A549 (cell line): ENCODE measurements around the gene KCNQ1. TPM values are rescaled to one million over a fixed set of nuclear protein-coding genes. Genes with fewer than 3 reads are reported as not detected.

Experiments
- ATAC-seq, 2 experiments: fragments of 200-7000 bp in 1 of 2; fragments of >200 bp in 1 of 2; cut with Nextera tagmentation in 1 of 2; cut with Tn5 transposase in 1 of 2; 3 replicates each; pipeline versions ENCODE4 v1.8.0 to v1.9.1; 2018 to 2020; ENCODE audit warnings: mild to moderate bottlenecking in 1 of 2, moderate library complexity in 1 of 2
- CTCF ChIA-PET: fragments of 300-600 bp; sonication (Branson Sonifier 250); formaldehyde crosslinking; extraction: SDS; loops from one replicate; lab custom pipeline; 2021; ENCODE audit warnings: antibody characterized with exemption, inconsistent platforms; lab: Yijun Ruan, JAX
- POLR2A ChIA-PET: fragments of 350-600 bp; formaldehyde crosslinking; extraction: SDS; loops from one replicate; lab custom pipeline; 2021; ENCODE audit warnings: antibody characterized with exemption, inconsistent platforms; lab: Yijun Ruan, JAX
- DNase-seq, 2 experiments: peaks; one replicate each; pipeline versions ENCODE4 v3.0.0 to v3.0.0-alpha.2; 2011 to 2016; ENCODE audit warnings: low read depth in 1 of 2, low spot score in 1 of 2
- FAIRE-seq: peaks from 2 replicates; lab custom pipeline; 2011; peaks lifted over from hg19 to GRCh38; lab: Jason Lieb, UNC
- H3K27ac ChIP-seq, 2 experiments: fragments of >200 bp; sonication (Bioruptor Twin); formaldehyde crosslinking; 3 replicates each; pipeline ENCODE4 v1.5.1; 2016 to 2017
- H3K4me1 ChIP-seq: fragments of >200 bp; sonication (Bioruptor Twin); formaldehyde crosslinking; 3 replicates; pipeline ENCODE4 v1.6.1; 2016
- H3K4me2 ChIP-seq: fragments of >200 bp; sonication (Bioruptor Twin); formaldehyde crosslinking; 3 replicates; pipeline ENCODE4 v1.6.1; 2016
- H3K4me3 ChIP-seq: fragments of >200 bp; sonication (Bioruptor Twin); formaldehyde crosslinking; 3 replicates; pipeline ENCODE4 v1.5.1; 2016
- H3K9me3 ChIP-seq: fragments of >200 bp; sonication (Bioruptor Twin); formaldehyde crosslinking; 3 replicates; pipeline ENCODE4 v1.6.1; 2016
- CBX2 ChIP-seq: fragments of 200-600 bp; sonication (generic); IDR thresholded peaks from 2 replicates; pipeline ENCODE4 v1.6.1; 2016; ENCODE audit warnings: low read depth, mild to moderate bottlenecking, borderline replicate concordance
- CBX8 ChIP-seq: fragments of 200-600 bp; sonication (generic); IDR thresholded peaks from 2 replicates; pipeline ENCODE4 v1.6.1; 2016
- CHD2 ChIP-seq: fragments of 150-350 bp; IDR thresholded peaks from 2 replicates; pipeline ENCODE4 v1.6.1; 2014; ENCODE audit warnings: low read length; ENCODE audit not compliant: partially characterized antibody
- CHD4 ChIP-seq: fragments of 200-600 bp; sonication (generic); IDR thresholded peaks from 2 replicates; pipeline ENCODE4 v1.6.1; 2016; ENCODE audit warnings: antibody characterized with exemption, mild to moderate bottlenecking, borderline replicate concordance
- E2F6 ChIP-seq: IDR thresholded peaks from 2 replicates; pipeline ENCODE4 v1.6.1; 2012; ENCODE audit warnings: low read depth, borderline replicate concordance
- EHF ChIP-seq: fragments of 250-450 bp; sonication (Bioruptor Pico); IDR thresholded peaks from 2 replicates; pipeline ENCODE4 v1.5.0; 2020; ENCODE audit warnings: mild to moderate bottlenecking
- ELK1 ChIP-seq: fragments of 150-350 bp; IDR thresholded peaks from 2 replicates; pipeline ENCODE4 v1.6.1; 2014; ENCODE audit warnings: low read depth, mild to moderate bottlenecking, low read length
- EP300 ChIP-seq, 2 experiments: fragments of >200 bp; sonication (Bioruptor Twin); formaldehyde crosslinking; IDR thresholded peaks; 2 replicates in 1 of 2; 3 replicates in 1 of 2; pipeline ENCODE4 v1.6.1; 2016 to 2017
- GATA3 ChIP-seq: IDR thresholded peaks from 2 replicates; pipeline ENCODE4 v1.6.1; 2012; ENCODE audit warnings: borderline replicate concordance
- HES2 ChIP-seq: fragments of >200 bp; sonication (Bioruptor Twin); formaldehyde crosslinking; IDR thresholded peaks from 2 replicates; pipeline ENCODE4 v1.6.1; 2016
- HOXB5 ChIP-seq: fragments of 250-450 bp; sonication (Bioruptor Pico); IDR thresholded peaks from 2 replicates; pipeline ENCODE4 v1.5.0; 2020; ENCODE audit warnings: mild to moderate bottlenecking, moderate library complexity
- JUN ChIP-seq, 2 experiments: fragments of >200 bp; sonication (Bioruptor Twin); formaldehyde crosslinking; IDR thresholded peaks; 2 replicates in 1 of 2; 3 replicates in 1 of 2; pipeline ENCODE4 v1.6.1; 2016 to 2017
- KDM5A ChIP-seq: fragments of 200-600 bp; sonication (generic); IDR thresholded peaks from 2 replicates; pipeline ENCODE4 v1.6.1; 2016; ENCODE audit warnings: antibody characterized with exemption, mild to moderate bottlenecking
- MAFK ChIP-seq: fragments of 450-650 bp; IDR thresholded peaks from 2 replicates; pipeline ENCODE4 v1.6.1; 2014; ENCODE audit not compliant: partially characterized antibody
- MAX ChIP-seq: IDR thresholded peaks from 2 replicates; pipeline ENCODE4 v1.6.1; 2012
- NFE2L2 ChIP-seq: fragments of 150-350 bp; conservative IDR thresholded peaks from 2 replicates; pipeline ENCODE4 v1.6.1; 2014; ENCODE audit warnings: low read length
- POLR2A ChIP-seq: IDR thresholded peaks from 2 replicates; pipeline ENCODE4 v1.6.1; 2012; ENCODE audit warnings: mild to moderate bottlenecking, low read length
- POLR2AphosphoS2 ChIP-seq: conservative IDR thresholded peaks from 2 replicates; pipeline ENCODE4 v1.6.1; 2012; ENCODE audit warnings: low read length, improper control_type of control experiment, inconsistent platforms
- RAD21 ChIP-seq, 2 experiments: fragments of >200 bp in 1 of 2; sonication (Bioruptor Twin) in 1 of 2; formaldehyde crosslinking in 1 of 2; IDR thresholded peaks in 1 of 2; conservative IDR thresholded peaks in 1 of 2; 2 replicates in 1 of 2; 3 replicates in 1 of 2; pipeline ENCODE4 v1.6.1; 2012 to 2018; ENCODE audit warnings: inconsistent platforms in 1 of 2
- RARB ChIP-seq: fragments of 250-450 bp; sonication (Bioruptor Pico); IDR thresholded peaks from 2 replicates; pipeline ENCODE4 v1.8.0; 2021; ENCODE audit warnings: mild to moderate bottlenecking, moderate library complexity
- RFX5 ChIP-seq: fragments of 450-650 bp; IDR thresholded peaks from 2 replicates; pipeline ENCODE4 v1.7.1; 2014; ENCODE audit warnings: antibody characterized with exemption, mild to moderate bottlenecking, moderate library complexity
- RNF2 ChIP-seq: fragments of 200-600 bp; sonication (generic); IDR thresholded peaks from 2 replicates; pipeline ENCODE4 v1.6.1; 2016; ENCODE audit warnings: low read depth, mild to moderate bottlenecking, antibody characterized with exemption, moderate library complexity, borderline replicate concordance
- SMC3 ChIP-seq: fragments of >200 bp; sonication (Bioruptor Twin); formaldehyde crosslinking; IDR thresholded peaks from 3 replicates; pipeline ENCODE4 v1.6.1; 2018; ENCODE audit warnings: inconsistent platforms
- SREBF2 ChIP-seq: fragments of 450-650 bp; IDR thresholded peaks from 2 replicates; pipeline ENCODE4 v1.6.1; 2014; ENCODE audit warnings: mild to moderate bottlenecking, moderate library complexity
- ZC3H11A ChIP-seq: fragments of 450-650 bp; IDR thresholded peaks from 2 replicates; pipeline ENCODE4 v1.6.1; 2014; ENCODE audit warnings: antibody characterized with exemption, mild to moderate bottlenecking
- ZFP36 ChIP-seq: fragments of 450-650 bp; IDR thresholded peaks from 2 replicates; pipeline ENCODE4 v1.6.1; 2014; ENCODE audit warnings: borderline replicate concordance; ENCODE audit not compliant: partially characterized antibody
- ZSCAN20 ChIP-seq: fragments of 250-450 bp; sonication (Bioruptor Pico); IDR thresholded peaks from 2 replicates; pipeline ENCODE4 v1.8.0; 2022; ENCODE audit warnings: mild to moderate bottlenecking, moderate library complexity
- WGBS: methylation state at CpG from one replicate; pipeline ENCODE4 v1.1.6; 2017; ENCODE audit errors: missing lambda C conversion rate; 5-methylcytosine and 5-hydroxymethylcytosine counted together
- polyA plus RNA-seq, 4 experiments: library from polyadenylated mRNA; depleted of rRNA in 3 of 4; stranded (reverse); fragments of >200 nt; fragmentation: RNase III in 1 of 4; extraction: RNeasy Plus Mini Kit Qiagen cat#74134 plus additional on column Dnase treatment in 1 of 4; gene quantifications; 2 replicates in 3 of 4; 3 replicates in 1 of 4; pipeline ENCODE4 v1.2.3, GENCODE V29; 2011 to 2017

KCNQ1 gene
- polyA plus RNA-seq, 2 of the 4 experiments (the other 2 are of a cell fraction), result 0.14 to 0.17 TPM

- 68% methylated on average over 18 of the region's 24 CpGs for WGBS
- POLR2A ChIA-PET, result no interaction called here
- no peak for TF ChIP-seq RAD21 (conservative IDR thresholded peaks at IDR 0.05 in 1 of 2, IDR thresholded peaks at IDR 0.05 in 1 of 2)
- TF ChIP-seq HES2, result no peak
- TF ChIP-seq ELK1, result no peak
- TF ChIP-seq RFX5, result no peak
- no peak for TF ChIP-seq MAX
- TF ChIP-seq ZC3H11A, result no peak
- no peak for TF ChIP-seq GATA3
- TF ChIP-seq CBX2, result no peak
- Histone ChIP-seq H3K4me1 (peaks cover 5% of the 10 kb centered on the region; the same call in 1 of the 3 replicates), H3K9me3 (no peaks in the 10 kb centered on the region), H3K27ac (peak overlapping the region; percentile 66 to 82; a peak in 4 of 6 replicates), H3K4me2 (peak overlapping the region; percentile 99), H3K4me3 (peak overlapping the region; percentile 71)
- DNase-seq, result no peak
- FAIRE-seq, result no peak
- CTCF ChIA-PET, result interaction anchor here (1.5 to 21.2 kb wide), 5 partner anchors 9 to 463 kb away, joined by 3 to 1059 read pairs (median 6); no protein-coding TSS in a partner anchor
- no peak for ATAC-seq
These were observed 438.8 kb downstream of the KCNQ1 start for GRCh38 chr11:2883640-2883978.

GRCh38 chr11:2883979-2884815 lies 439.4 kb downstream of the KCNQ1 start:
- H3K27ac ChIP-seq, result peak overlapping the region; percentile 66 to 82
- FAIRE-seq, result no peak
- 10% methylated on average over 14 of the region's 119 CpGs for WGBS
- CTCF ChIA-PET, result interaction anchor here (1.1 to 21.2 kb wide), 7 partner anchors 10 to 463 kb away, joined by 3 to 1059 read pairs (median 3); no protein-coding TSS in a partner anchor
- H3K4me3 ChIP-seq, result peak overlapping the region; percentile 71
- no peak for TF ChIP-seq MAX
- no peak for TF ChIP-seq E2F6
- no peak for TF ChIP-seq SREBF2
- peak; percentile 89 for TF ChIP-seq MAFK
- no peak for TF ChIP-seq CHD2
- TF ChIP-seq, all 56 proteins: peak for 1
- Histone ChIP-seq H3K4me2 (peak overlapping the region; percentile 99), H3K9me3 (no peaks in the 10 kb centered on the region), H3K4me1 (peaks cover 5% of the 10 kb centered on the region; the same call in 1 of the 3 replicates)
- ATAC-seq (no peak; a peak in 1 of 6 replicates), DNase-seq (no peak)
- POLR2A ChIA-PET, result interaction anchor here (1.6 to 2.2 kb wide), 2 partner anchors 184 to 351 kb away, joined by 5 to 10 read pairs; partner anchors contain the start of gene KCNQ1OT1

GRCh38 chr11:2885017-2885677 lies 440.3 kb downstream of the KCNQ1 start:
- FAIRE-seq (no peak), DNase-seq (peak in 1 of 2 experiments; percentile 64), ATAC-seq (peak; percentile 49 to 62)
- Histone ChIP-seq H3K4me3 (peak overlapping the region; percentile 71), H3K4me2 (peak overlapping the region; percentile 99), H3K9me3 (no peaks in the 10 kb centered on the region), H3K27ac (peak overlapping the region; percentile 6 to 82; a peak in 4 of 6 replicates), H3K4me1 (peaks cover 5% of the 10 kb centered on the region; the same call in 1 of the 3 replicates)
- ChIA-PET CTCF (interaction anchor here (0.6 to 21.2 kb wide), 11 partner anchors 11 to 464 kb away, joined by 3 to 1059 read pairs (median 3); no protein-coding TSS in a partner anchor), POLR2A (interaction anchor here (0.9 to 2.2 kb wide), 3 partner anchors 44 to 352 kb away, joined by 3 to 10 read pairs (median 5); partner anchors contain the start of genes KCNQ1OT1 and PHLDA2)
- 2% methylated on average over 39 of the region's 80 CpGs for WGBS
- TF ChIP-seq ZFP36 (no peak), HOXB5 (CRISPR knock-in tag) (0 out of 2 replicates have a peak, but pooled peaks have one; percentile 23), POLR2AphosphoS2 (no peak), JUN (IDR thresholded peaks at IDR 0.05) (0 out of 5 replicates have a peak, but pooled peaks of 1 of the 2 experiments have one; percentile 20), MAFK (no peak), E2F6 (0 out of 2 replicates have a peak, but pooled peaks have one; percentile 44), NFE2L2 (no peak), CBX2 (no peak), EHF (CRISPR knock-in tag) (no peak), RAD21 (conservative IDR thresholded peaks at IDR 0.05 in 1 of 2, IDR thresholded peaks at IDR 0.05 in 1 of 2) (peak; percentile 40 to 49; a peak in 4 of 5 replicates), KDM5A (no peak), POLR2A (no peak), CBX8 (no peak), RARB (CRISPR knock-in tag) (no peak), MAX (peak; percentile 28; the same call in 1 of the 2 replicates), CHD4 (no peak), RNF2 (peak; percentile 93; the same call in 1 of the 2 replicates), SMC3 (peak; percentile 49), EP300 (IDR thresholded peaks at IDR 0.05) (no peak), ZSCAN20 (CRISPR knock-in tag) (no peak)
